HepG2 (cell line): ENCODE results near the gene OLAH. TPM values are rescaled to one million over a fixed set of nuclear protein-coding genes. Genes with fewer than 3 reads are reported as not detected.

Experiments used
- ARID4A ChIP-seq: sonication (generic); formaldehyde crosslinking; IDR thresholded peaks from 2 replicates; pipeline ENCODE4 v1.5.0; 2020; ENCODE audit warnings: mild to moderate bottlenecking, missing genetic modification reagents, borderline replicate concordance
- ATF2 ChIP-seq: sonication (generic); formaldehyde crosslinking; IDR thresholded peaks from 2 replicates; pipeline ENCODE4 v1.4.0; 2020; ENCODE audit warnings: missing genetic modification reagents
- CEBPB ChIP-seq: IDR thresholded peaks from 2 replicates; pipeline ENCODE4 v1.6.1; 2011; ENCODE audit warnings: low read depth, low read length, improper control_type of control experiment, borderline replicate concordance
- HDAC1 ChIP-seq: sonication (generic); formaldehyde crosslinking; IDR thresholded peaks from 2 replicates; pipeline ENCODE4 v1.5.1; 2020; ENCODE audit warnings: mild to moderate bottlenecking, missing genetic modification reagents
- HMG20B ChIP-seq: conservative IDR thresholded peaks from 2 replicates; pipeline ENCODE4 v1.6.1; 2016; ENCODE audit warnings: missing genetic modification reagents, missing compliant biosample characterization
- MAZ ChIP-seq, 2 experiments: sonication (generic) in 1 of 2; formaldehyde crosslinking in 1 of 2; IDR thresholded peaks; 2 replicates each; pipeline versions ENCODE4 v1.5.0 to v1.6.1; 2012 to 2020; ENCODE audit warnings: low read depth in 2 of 2, mild to moderate bottlenecking in 2 of 2, borderline replicate concordance in 1 of 2, improper control_type of control experiment in 1 of 2, low read length in 1 of 2, missing genetic modification reagents in 1 of 2, moderate library complexity in 1 of 2
- MTF2 ChIP-seq: sonication (generic); formaldehyde crosslinking; IDR thresholded peaks from 2 replicates; pipeline ENCODE4 v1.5.0; 2020; ENCODE audit warnings: missing genetic modification reagents, borderline replicate concordance
- SOX13 ChIP-seq, 3 experiments: fragments of 450-650 bp in 1 of 3; sonication (generic) in 1 of 3; formaldehyde crosslinking in 1 of 3; IDR thresholded peaks in 2 of 3; conservative IDR thresholded peaks in 1 of 3; 2 replicates each; pipeline versions ENCODE4 v1.5.0 to v1.6.1; 2016 to 2020; ENCODE audit warnings: antibody characterized with exemption in 1 of 3, mild to moderate bottlenecking in 1 of 3, missing compliant biosample characterization in 1 of 3, missing genetic modification reagents in 1 of 3, moderate library complexity in 1 of 3
- TFDP1 ChIP-seq: IDR thresholded peaks from 2 replicates; pipeline ENCODE4 v1.6.1; 2016; ENCODE audit warnings: missing compliant biosample characterization, missing genetic modification reagents, borderline replicate concordance
- ZNF101 ChIP-seq: sonication (generic); formaldehyde crosslinking; IDR thresholded peaks from 2 replicates; pipeline ENCODE4 v1.4.0; 2020; ENCODE audit warnings: mild to moderate bottlenecking, low read depth, missing genetic modification reagents, borderline replicate concordance
- ZNF512B ChIP-seq: sonication (generic); formaldehyde crosslinking; IDR thresholded peaks from 2 replicates; pipeline ENCODE4 v1.5.1; 2020; ENCODE audit warnings: missing genetic modification reagents, mild to moderate bottlenecking, borderline replicate concordance
- ZNF616 ChIP-seq: sonication (generic); formaldehyde crosslinking; IDR thresholded peaks from 2 replicates; pipeline ENCODE4 v1.5.0; 2020; ENCODE audit warnings: low read depth, mild to moderate bottlenecking, missing genetic modification reagents
- polyA plus RNA-seq, 8 experiments: library from polyadenylated mRNA; depleted of rRNA in 3 of 8; stranded (reverse) in 7 of 8; unstranded in 1 of 8; fragments of >200 nt; fragmentation: Illumina TruSeq in 4 of 8; extraction: Trizol in 4 of 8; gene quantifications; 2 replicates each; pipeline versions ENCODE4 v1.2.1 to v1.2.3, GENCODE V29; 2011 to 2016; ENCODE audit warnings: low read depth in 4 of 8, missing spikeins in 1 of 8, mixed read lengths in 1 of 8; ENCODE audit not compliant: insufficient read depth in 1 of 8
- total RNA-seq, 5 experiments: library from RNA; depleted of rRNA; stranded (reverse); fragments of >200 nt; fragmentation: Illumina TruSeq; extraction: Trizol; gene quantifications; 2 replicates each; pipeline ENCODE4 v1.2.3, GENCODE V29; 2016; ENCODE audit warnings: low read depth in 1 of 5
- TF ChIP-seq, protein P1 (sequence below): sonication (generic); formaldehyde crosslinking; IDR thresholded peaks from 2 replicates; pipeline ENCODE4 v1.5.0; 2020; ENCODE audit warnings: mild to moderate bottlenecking, missing genetic modification reagents, moderate library complexity
- TF ChIP-seq, protein P2 (sequence below): sonication (generic); formaldehyde crosslinking; IDR thresholded peaks from 2 replicates; pipeline ENCODE4 v1.8.0; 2022; ENCODE audit warnings: missing genetic modification reagents, low read depth, mild to moderate bottlenecking, borderline replicate concordance

Gene OLAH
- total and polyA plus RNA-seq, 2 of the 13 experiments (the other 11 are each of a cell fraction or from before 2014, with no cell fraction given): 0.13 TPM; not detected in 1

GRCh38 chr10:15084502-15084922 lies 40.8 kb downstream of the OLAH start (continued):
- TF ChIP-seq ARID4A (CRISPR knock-in tag) (peak; percentile 48; the same call in 1 of the 2 replicates), ZNF512B (no peak), ZNF616 (CRISPR knock-in tag) (no peak), ATF2 (0 out of 2 replicates have a peak, but pooled peaks have one; percentile 33), TFDP1 (CRISPR knock-in tag) (0 out of 2 replicates have a peak, but pooled peaks have one; percentile 15), HMG20B (CRISPR knock-in tag) (no peak), MTF2 (no peak), ZNF101 (no peak), MAZ (IDR thresholded peaks at IDR 0.05; ENCODE audit: borderline replicate concordance, low read depth, low read length) (peak; percentile 86; the same call in 1 of the 2 replicates), MAZ (CRISPR knock-in tag; IDR thresholded peaks at IDR 0.05; ENCODE audit: low read depth) (no peak), SOX13 (IDR thresholded peaks at IDR 0.05) (no peak), SOX13 (CRISPR knock-in tag; conservative IDR thresholded peaks at IDR 0.05 in 1 of 2, IDR thresholded peaks at IDR 0.05 in 1 of 2) (peak in 1 of 2 experiments; percentile 61; a peak in 1 of 4 replicates), HDAC1 (CRISPR knock-in tag) (no peak; the same call in 1 of the 2 replicates), CEBPB (peak; percentile 29; the same call in 1 of the 2 replicates)
- TF ChIP-seq, protein P1, sequence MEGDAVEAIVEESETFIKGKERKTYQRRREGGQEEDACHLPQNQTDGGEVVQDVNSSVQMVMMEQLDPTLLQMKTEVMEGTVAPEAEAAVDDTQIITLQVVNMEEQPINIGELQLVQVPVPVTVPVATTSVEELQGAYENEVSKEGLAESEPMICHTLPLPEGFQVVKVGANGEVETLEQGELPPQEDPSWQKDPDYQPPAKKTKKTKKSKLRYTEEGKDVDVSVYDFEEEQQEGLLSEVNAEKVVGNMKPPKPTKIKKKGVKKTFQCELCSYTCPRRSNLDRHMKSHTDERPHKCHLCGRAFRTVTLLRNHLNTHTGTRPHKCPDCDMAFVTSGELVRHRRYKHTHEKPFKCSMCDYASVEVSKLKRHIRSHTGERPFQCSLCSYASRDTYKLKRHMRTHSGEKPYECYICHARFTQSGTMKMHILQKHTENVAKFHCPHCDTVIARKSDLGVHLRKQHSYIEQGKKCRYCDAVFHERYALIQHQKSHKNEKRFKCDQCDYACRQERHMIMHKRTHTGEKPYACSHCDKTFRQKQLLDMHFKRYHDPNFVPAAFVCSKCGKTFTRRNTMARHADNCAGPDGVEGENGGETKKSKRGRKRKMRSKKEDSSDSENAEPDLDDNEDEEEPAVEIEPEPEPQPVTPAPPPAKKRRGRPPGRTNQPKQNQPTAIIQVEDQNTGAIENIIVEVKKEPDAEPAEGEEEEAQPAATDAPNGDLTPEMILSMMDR (CRISPR knock-in tag): 0 out of 2 replicates have a peak, but pooled peaks have one; percentile 10
- TF ChIP-seq, protein P2, sequence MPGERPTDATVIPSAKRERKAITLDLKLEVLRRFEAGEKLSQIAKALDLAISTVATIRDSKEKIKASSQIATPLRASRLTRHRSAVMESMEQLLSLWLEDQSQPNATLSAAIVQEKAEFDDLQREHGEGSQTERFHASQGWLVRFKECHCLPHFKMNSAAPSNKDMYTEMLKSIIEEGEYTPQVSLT (CRISPR knock-in tag): no peak
